HL-60 (cell line): ENCODE data around the gene HMCN2.

Experiments used
- DNase-seq, 2 experiments: peaks; one replicate each; pipeline ENCODE4 v3.0.0-alpha.2; 2010 to 2020; ENCODE audit warnings: low read depth in 1 of 2, low spot score in 1 of 2
- H3K27ac ChIP-seq: fragments of 250-450 bp; sonication (Bioruptor Pico); replicated peaks from 2 replicates; pipeline ENCODE4 v1.5.1; 2020; ENCODE audit warnings: mild to moderate bottlenecking, moderate library complexity
- H3K27me3 ChIP-seq: fragments of 250-450 bp; sonication (Bioruptor Pico); 2 replicates; pipeline ENCODE4 v1.5.1; 2021; ENCODE audit warnings: mild to moderate bottlenecking, moderate library complexity; ENCODE audit not compliant: insufficient read depth, poor library complexity, severe bottlenecking
- H3K4me3 ChIP-seq: replicated peaks from 2 replicates; pipeline ENCODE4 v1.5.1; 2011; ENCODE audit warnings: mild to moderate bottlenecking, control low read depth, low read length; ENCODE audit not compliant: insufficient read depth
- CTCF ChIP-seq: IDR thresholded peaks from one replicate; pipeline ENCODE4 v1.5.1; 2011; ENCODE audit warnings: low read length, control low read depth, inconsistent platforms; ENCODE audit not compliant: insufficient read depth
- GABPA ChIP-seq: IDR thresholded peaks from 2 replicates; pipeline ENCODE4 v1.6.1; 2012; ENCODE audit warnings: low read depth
- POLR2AphosphoS5 ChIP-seq: IDR thresholded peaks from 2 replicates; pipeline ENCODE4 v1.6.1; 2012; ENCODE audit warnings: low read depth
- SPI1 ChIP-seq: IDR thresholded peaks from 2 replicates; pipeline ENCODE4 v1.6.1; 2012; ENCODE audit warnings: low read depth, mild to moderate bottlenecking, borderline replicate concordance
- TF ChIP-seq, protein P1 (sequence below): IDR thresholded peaks from 2 replicates; pipeline ENCODE4 v1.6.1; 2012; ENCODE audit warnings: low read depth; ENCODE audit not compliant: insufficient replicate concordance

HMCN2 gene

GRCh38 chr9:130482463-130482862 is 216.9 kb downstream of the HMCN2 start:
- Histone ChIP-seq H3K4me3 (no peak overlapping the region), H3K27ac (no peak overlapping the region), H3K27me3 (no peaks in the 10 kb centered on the region)
- no peak for TF ChIP-seq SPI1
- TF ChIP-seq GABPA: no peak
- no peak for TF ChIP-seq CTCF
- TF ChIP-seq, protein P1, sequence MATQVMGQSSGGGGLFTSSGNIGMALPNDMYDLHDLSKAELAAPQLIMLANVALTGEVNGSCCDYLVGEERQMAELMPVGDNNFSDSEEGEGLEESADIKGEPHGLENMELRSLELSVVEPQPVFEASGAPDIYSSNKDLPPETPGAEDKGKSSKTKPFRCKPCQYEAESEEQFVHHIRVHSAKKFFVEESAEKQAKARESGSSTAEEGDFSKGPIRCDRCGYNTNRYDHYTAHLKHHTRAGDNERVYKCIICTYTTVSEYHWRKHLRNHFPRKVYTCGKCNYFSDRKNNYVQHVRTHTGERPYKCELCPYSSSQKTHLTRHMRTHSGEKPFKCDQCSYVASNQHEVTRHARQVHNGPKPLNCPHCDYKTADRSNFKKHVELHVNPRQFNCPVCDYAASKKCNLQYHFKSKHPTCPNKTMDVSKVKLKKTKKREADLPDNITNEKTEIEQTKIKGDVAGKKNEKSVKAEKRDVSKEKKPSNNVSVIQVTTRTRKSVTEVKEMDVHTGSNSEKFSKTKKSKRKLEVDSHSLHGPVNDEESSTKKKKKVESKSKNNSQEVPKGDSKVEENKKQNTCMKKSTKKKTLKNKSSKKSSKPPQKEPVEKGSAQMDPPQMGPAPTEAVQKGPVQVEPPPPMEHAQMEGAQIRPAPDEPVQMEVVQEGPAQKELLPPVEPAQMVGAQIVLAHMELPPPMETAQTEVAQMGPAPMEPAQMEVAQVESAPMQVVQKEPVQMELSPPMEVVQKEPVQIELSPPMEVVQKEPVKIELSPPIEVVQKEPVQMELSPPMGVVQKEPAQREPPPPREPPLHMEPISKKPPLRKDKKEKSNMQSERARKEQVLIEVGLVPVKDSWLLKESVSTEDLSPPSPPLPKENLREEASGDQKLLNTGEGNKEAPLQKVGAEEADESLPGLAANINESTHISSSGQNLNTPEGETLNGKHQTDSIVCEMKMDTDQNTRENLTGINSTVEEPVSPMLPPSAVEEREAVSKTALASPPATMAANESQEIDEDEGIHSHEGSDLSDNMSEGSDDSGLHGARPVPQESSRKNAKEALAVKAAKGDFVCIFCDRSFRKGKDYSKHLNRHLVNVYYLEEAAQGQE: no peak
- no peak for TF ChIP-seq POLR2AphosphoS5
- no peak for DNase-seq

DNA sequence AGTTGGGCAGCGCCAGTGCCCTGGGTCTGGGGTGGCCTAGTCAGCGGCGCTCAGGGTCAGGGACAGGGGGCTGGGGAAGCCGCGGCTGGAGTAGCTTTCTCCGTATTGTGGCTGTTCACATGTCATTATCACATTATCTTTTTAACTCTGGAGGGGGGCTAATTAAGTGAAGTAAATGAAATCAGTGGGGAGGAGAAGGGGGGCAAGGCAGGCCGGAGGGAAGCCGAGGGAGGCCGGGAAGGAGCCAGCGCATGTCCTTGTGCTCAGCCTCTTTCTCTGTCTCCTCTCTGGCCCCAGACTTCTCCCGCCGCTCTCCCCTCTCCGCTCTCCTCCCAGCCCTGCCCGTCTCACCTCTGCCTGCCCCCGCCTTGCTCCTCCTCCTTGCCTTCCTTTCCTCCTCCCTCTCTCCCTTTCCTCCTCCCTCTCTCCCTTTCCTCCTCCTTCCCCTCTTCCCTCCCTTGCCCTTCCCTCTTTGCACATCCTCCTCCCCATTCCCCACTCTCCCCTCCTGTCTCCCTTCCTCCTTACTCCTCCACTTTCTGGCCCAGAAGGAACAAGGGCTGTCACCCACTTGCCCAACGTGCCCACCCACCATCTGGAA is 217.9 kb downstream of the HMCN2 start:
- no peaks in the 10 kb centered on the region for H3K27me3 ChIP-seq
- TF ChIP-seq SPI1: no peak
- TF ChIP-seq, protein P1: no peak
- TF ChIP-seq CTCF: no peak
- no peak for TF ChIP-seq POLR2AphosphoS5
- TF ChIP-seq GABPA: no peak
- no peak overlapping the region for H3K27ac ChIP-seq
- DNase-seq: no peak
- H3K4me3 ChIP-seq: no peak overlapping the region
